Measurements from ENCODE around the gene CCDC194. TPM values are rescaled to one million over a fixed set of nuclear protein-coding genes. Genes with fewer than 3 reads are reported as not detected.

Gene CCDC194, protein sequence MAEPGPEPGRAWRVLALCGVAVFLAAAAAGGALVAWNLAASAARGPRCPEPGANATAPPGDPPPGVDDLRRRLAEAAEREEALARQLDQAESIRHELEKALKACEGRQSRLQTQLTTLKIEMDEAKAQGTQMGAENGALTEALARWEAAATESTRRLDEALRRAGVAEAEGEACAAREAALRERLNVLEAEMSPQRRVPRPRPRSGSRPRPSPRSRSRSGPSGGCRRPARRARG
- not detected for polyA plus RNA-seq (2013, experiment 1 of 2; ENCODE audit: insufficient read length)
- polyA plus RNA-seq (2013, experiment 2 of 2; ENCODE audit: insufficient read length) = not detected

GRCh38 chr19:17393914-17394313 lies at the start of gene CCDC194:
TSS of gene CCDC194 (minus strand) at chr19:17394196. CDS start at chr19:17394158, 38 bp downstream.
- DNase-seq = no peak

- no peak for DNase-seq
These were observed 47.4 kb upstream of the CCDC194 start for GRCh38 chr19:17441241-17442021.

- DNase-seq = no peak
These were observed 42.9 kb upstream of the CCDC194 start for GRCh38 chr19:17436874-17437267.

DNA sequence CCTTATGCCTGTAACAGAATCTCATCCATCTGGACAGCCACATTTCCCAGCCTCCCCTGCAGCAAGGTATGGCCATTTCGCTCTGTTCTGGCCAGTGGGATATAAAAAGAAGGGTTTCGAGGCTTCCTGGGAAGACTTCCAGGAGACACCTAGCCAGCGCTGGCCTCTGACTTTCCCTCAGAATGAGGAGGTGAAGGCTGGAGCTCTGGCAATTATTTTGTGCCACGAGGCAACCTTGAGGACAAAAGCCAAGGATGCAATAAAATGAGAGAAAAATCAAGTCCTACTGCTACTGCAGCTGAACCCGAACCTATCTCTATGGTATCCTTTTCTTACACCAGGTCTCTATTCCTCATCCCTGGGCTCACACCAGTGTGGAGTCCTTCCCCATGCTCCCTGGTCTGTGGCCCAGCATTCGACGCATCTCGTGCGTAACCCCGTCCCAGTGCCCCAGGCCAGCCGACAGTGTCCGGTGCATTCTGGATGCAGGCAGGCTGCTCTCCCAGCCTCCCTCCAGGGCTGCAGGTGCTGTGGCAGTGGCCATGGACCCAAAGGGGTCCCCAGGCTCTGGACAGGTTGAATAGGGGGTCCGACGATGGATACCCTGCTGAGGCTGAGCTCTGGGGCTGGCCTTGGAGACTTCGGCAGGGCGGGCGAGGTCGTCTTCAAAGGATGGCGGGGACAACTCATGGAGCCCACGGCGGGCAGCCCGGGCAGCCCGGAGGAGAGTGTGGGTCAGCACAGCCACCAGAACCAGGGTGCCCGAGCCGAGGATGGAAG lies 42.3 kb upstream of the CCDC194 start:
- DNase-seq = no peak

DNA sequence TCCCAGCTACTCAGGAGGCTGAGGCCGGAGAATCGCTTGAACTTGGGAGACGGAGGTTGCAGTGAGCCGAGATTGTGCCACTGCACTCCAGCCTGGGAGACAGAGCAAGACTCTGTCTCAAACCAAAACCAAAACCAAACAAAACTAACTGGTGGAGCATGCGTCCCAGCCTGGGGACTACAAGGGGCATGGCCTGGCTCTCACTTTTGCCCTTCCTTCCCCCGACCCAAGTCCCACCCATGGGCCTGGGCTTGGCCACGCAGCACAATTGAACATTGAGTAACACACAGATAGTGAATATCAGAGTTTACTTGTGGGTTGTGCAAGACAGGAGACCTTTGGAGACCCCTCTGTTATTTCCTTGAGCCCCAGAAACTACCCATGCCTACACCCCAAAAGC lies 41.2 kb upstream of the CCDC194 start:
- no peak for DNase-seq

GRCh38 chr19:17431417-17431816 lies 37.4 kb upstream of the CCDC194 start:
- no peak for DNase-seq

DNA sequence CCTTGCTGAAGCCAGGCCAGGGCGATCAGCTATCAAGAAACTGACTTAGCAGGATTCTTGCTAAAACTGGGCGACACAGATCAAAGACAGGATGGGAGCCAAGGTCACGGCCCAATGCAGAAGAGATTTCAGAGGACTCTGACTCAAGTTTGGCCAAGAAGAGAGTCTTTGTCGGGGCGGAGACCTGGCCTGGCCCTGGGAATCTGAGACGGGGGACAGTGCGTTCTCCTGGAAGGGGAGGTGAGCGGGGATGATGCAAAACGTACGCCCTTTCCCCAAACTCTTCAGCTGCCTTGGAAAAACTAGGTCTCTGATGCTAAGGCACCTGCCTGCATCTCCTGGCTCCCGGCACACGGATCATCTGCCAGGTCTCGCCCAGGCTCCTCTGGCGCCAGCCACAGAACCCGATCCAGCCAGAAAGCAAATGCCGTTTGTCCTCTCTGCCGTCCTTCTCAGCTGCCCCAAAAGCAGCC lies 35.7 kb upstream of the CCDC194 start:
- no peak for DNase-seq

- DNase-seq = peak; percentile 53
These were observed 30.9 kb upstream of the CCDC194 start for GRCh38 chr19:17424743-17425365.

DNA sequence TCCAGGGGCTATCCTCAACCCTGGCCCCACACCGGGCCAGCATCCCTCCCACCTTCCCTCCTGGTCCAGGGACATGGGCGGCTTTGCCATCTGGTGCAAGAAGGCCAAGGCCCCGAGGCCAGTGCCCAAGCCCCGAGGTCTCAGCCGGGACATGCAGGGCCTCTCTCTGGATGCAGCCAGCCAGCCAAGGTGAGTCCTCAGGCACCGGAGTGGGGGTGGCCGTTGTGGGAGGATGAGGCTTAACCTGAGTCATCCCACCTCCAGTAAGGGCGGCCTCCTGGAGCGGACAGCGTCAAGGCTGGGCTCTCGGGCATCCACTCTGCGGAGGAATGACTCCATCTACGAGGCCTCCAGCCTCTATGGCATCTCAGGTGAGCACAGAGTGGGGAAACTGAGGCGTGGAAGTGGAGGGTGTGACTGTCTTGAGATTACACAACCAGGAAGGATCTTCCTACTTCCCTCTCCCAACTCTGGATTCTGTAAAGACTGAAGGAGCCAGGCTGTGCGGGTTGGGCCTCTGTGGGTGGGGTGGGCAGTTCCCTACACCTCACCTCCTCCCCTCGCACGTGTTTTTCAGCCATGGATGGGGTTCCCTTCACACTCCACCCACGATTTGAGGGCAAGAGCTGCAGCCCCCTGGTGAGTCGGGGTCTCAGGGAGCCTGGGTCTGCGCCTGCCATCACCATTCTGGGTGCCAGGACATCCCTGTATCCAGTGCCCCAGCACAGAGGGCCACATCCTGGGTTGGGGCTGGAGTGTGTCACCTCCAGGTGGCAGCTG lies 29.6 kb upstream of the CCDC194 start:
- no peak for DNase-seq

GRCh38 chr19:17421942-17422341 lies 27.9 kb upstream of the CCDC194 start:
- DNase-seq = no peak

- DNase-seq = peak; percentile 22
These were observed 26.5 kb upstream of the CCDC194 start for GRCh38 chr19:17420475-17420924.

DNA sequence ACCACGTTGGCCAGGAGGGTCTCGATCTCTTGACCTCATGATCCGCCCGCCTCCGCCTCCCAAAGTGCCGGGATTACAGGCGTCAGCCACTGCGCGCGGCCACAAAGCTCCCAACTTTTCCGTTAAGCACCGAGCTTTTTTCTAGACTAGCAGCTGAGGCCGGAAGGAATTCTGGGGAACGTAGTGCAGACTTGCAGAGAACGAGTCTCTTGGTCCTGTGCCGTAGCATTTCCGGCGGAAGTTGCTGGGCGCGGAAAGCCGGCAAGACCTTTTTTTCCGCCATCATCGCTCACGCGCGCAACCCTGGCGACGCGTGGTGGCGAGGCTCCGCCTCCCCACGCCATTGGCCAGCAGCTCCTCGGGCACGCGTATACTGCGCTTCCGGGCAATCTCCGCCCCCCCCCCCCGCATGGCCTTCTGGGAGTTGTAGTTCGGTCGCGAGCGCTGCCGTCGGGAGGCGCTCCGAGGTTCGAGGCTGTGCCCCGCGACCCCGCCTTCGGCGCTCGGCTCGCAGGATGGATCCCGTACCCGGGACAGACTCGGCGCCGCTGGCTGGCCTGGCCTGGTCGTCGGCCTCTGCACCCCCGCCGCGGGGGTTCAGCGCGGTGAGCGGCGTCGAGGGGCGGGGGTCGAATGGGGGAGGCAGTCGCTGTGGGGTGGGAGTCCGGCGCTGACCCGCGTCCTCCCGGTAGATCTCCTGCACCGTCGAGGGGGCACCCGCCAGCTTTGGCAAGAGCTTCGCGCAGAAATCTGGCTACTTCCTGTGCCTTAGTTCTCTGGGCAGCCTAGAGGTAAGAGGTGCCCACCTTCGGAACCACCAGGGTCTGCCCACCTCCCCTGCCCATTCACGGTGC lies 25.9 kb upstream of the CCDC194 start, which contains the start of gene MVB12A:
Gene MVB12A, plus strand, starts transcription at position 427 of the 854 bp plus-strand sequence. Its CDS starts 89 bp downstream, at position 516.
- DNase-seq = peak; percentile 99

GRCh38 chr19:17419154-17419620 lies 25.2 kb upstream of the CCDC194 start:
- no peak for DNase-seq

- DNase-seq = no peak
These were observed 24.7 kb upstream of the CCDC194 start for GRCh38 chr19:17418710-17419109.

DNA sequence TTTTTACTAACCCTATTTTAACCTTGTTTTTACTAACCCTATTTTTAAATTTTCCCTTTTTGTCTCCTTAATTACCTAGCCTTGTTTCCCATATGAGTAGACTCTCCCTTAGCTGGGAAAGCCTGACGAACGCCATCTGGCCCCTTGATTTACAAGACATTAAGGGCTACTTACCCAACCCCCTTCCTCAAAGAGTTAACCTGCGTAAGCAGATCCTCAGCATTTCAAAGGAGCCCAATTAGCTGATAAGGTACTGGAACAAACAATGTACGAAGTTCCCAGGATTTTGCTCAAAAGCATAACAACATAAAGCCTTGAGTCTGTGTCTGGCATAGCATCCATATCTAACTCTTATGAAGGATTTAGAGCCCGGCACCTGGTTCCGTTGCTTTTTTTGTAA lies 21.1 kb upstream of the CCDC194 start:
- no peak for DNase-seq

DNA sequence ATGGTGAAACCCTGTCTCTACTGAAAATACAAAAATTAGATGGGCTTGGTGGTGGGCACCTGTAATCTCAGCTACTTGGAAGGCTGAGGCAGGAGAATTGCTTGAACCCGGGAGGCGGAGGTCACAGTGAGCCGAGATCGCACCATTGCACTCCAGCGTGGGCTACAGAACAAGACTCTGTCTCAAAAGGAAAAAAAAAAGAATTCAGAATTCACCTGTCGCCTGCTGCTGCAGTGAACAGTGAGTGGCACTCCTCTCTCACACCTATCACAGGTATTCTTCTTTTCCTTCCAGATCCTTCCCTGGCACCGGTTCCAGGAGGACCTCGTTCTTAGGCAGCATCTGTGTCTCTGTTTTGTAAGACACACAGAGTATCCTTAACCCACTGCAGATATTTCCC lies 20.1 kb upstream of the CCDC194 start:
- no peak for DNase-seq

GRCh38 chr19:17411801-17412200 lies 17.8 kb upstream of the CCDC194 start:
- DNase-seq = no peak

GRCh38 chr19:17409990-17410389 lies 16.0 kb upstream of the CCDC194 start:
- no peak for DNase-seq

DNA sequence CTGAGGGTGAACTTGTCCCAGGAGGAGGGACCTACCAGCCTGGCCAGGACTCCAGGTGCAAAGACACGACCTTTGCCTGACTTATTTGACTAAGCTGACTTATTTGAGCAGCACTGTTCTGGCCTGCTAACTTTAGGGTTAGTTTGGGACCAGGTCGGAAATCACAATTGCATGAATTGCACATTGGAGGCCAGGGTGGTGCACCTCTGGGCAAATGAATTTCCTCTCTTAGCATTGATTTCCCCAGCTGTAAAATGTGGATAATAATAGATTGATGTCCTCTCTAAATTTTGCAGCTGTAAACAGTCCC lies 12.8 kb upstream of the CCDC194 start:
- DNase-seq = no peak

GRCh38 chr19:17406046-17406886 lies 12.3 kb upstream of the CCDC194 start:
- DNase-seq = peak; percentile 70
